ENCODE results near the gene TTC4. TPM values are rescaled to one million over a fixed set of nuclear protein-coding genes. Genes with fewer than 3 reads are reported as not detected.

The TTC4 gene
- total and polyA plus RNA-seq, 2 experiments from 2014 or later, result 14.0 to 20.0 TPM

DNA sequence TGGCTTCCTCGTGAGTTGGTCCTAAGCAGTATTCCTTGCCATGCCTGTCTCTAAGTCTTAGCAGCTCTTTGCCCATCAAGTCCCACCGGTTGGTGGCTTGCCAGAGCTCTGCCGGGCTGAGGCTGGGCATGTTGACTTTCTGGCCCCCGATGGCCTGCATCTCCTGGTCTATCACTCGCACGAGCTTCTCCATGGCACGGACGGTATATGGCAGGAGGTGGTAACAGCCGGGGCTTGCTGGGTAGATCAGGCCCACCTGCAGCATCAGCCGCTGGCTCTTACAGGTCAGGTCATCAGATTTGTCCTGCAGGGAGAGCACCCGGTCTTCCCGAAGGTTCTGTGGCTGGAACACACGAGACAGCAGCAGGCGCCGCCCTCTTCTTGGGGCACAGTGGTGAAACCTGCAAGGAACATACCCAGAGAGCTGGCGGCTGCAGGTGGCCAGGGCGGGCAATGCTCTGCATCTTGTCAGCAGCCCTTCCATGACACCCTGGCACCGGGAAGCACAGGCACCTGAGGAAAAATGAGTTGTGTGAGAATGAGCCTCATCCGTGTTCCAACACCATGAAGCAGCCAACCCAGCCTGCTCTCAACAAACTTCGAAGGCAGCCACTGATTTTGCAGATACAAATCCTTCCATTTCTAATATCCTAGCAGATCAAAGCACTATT is 43.2 kb downstream of the TTC4 start:
- no peak overlapping the region for H2AFZ ChIP-seq
- peaks cover 5% of the 10 kb centered on the region for H3K4me1 ChIP-seq (ENCODE audit: insufficient read depth)
- H3K9me2 ChIP-seq (replicated peaks; ENCODE audit: insufficient read depth), result no peaks in the 10 kb centered on the region

DNA sequence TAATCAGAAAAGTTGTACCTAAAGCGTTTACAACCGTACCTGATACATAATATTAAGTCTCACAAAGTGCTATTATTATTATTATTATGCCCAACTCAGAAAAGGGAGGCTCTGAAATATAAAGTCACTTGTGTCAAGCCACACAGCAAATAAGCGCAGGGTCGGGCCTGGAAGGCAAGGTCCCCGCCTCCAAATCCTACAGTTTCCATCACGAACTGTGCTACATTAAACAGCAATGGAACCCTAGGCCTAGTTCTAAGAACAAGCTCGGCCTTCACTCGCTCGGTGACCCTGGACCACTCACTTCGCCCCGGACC is 48.1 kb downstream of the TTC4 start:
- TF ChIP-seq EZH2phosphoT487 (IDR thresholded peaks at IDR 0.05; ENCODE audit: low read depth, severe bottlenecking, unreplicated experiment) (no peak), EZH2 (IDR thresholded peaks at IDR 0.05; ENCODE audit: borderline replicate concordance) (no peak), CTCF (IDR thresholded peaks at IDR 0.05; ENCODE audit: poor library complexity) (no peak)
- H3K4me3 ChIP-seq, result peak overlapping the region; percentile 29
- DNase-seq (ENCODE audit: low spot score), result no peak
- no peaks in the 10 kb centered on the region for H3K36me3 ChIP-seq (replicated peaks; ENCODE audit: insufficient read depth, low read depth)
- peak overlapping the region; percentile 91 for H3K27ac ChIP-seq
- peak overlapping the region; percentile 93 for H3K4me2 ChIP-seq
- H3K4me1 ChIP-seq (ENCODE audit: insufficient read depth), result peaks cover 5% of the 10 kb centered on the region
- no peaks in the 10 kb centered on the region for H4K20me1 ChIP-seq (ENCODE audit: insufficient read depth, poor library complexity, severe bottlenecking)
- no peaks in the 10 kb centered on the region for H3K9me3 ChIP-seq (ENCODE audit: low read depth)
- H2AFZ ChIP-seq, result peak overlapping the region; percentile 69
- H3K9me2 ChIP-seq (replicated peaks; ENCODE audit: insufficient read depth), result no peaks in the 10 kb centered on the region
- H3K79me2 ChIP-seq, result peaks cover 20% of the 10 kb centered on the region
- H3K27me3 ChIP-seq, result no peaks in the 10 kb centered on the region
- WGBS (ENCODE audit: low lambda C conversion rate, missing lambda C conversion rate), result 3% methylated on average over 11 of the region's 11 CpGs

More for the DNA sequence above, 43.2 kb downstream of the TTC4 start:
- Histone ChIP-seq H3K27ac (no peak overlapping the region), H3K9me3 (ENCODE audit: low read depth) (no peaks in the 10 kb centered on the region), H3K36me3 (replicated peaks; ENCODE audit: insufficient read depth, low read depth) (no peaks in the 10 kb centered on the region), H3K4me3 (no peak overlapping the region), H3K27me3 (no peaks in the 10 kb centered on the region), H3K79me2 (peaks cover 18% of the 10 kb centered on the region), H4K20me1 (ENCODE audit: insufficient read depth, poor library complexity, severe bottlenecking) (no peaks in the 10 kb centered on the region), H3K4me2 (no peak overlapping the region)
- no peak for TF ChIP-seq EZH2 (IDR thresholded peaks at IDR 0.05; ENCODE audit: borderline replicate concordance)
- no peak for TF ChIP-seq CTCF (IDR thresholded peaks at IDR 0.05; ENCODE audit: poor library complexity)
- WGBS (ENCODE audit: low lambda C conversion rate, missing lambda C conversion rate), result 97% methylated on average over 20 of the region's 20 CpGs
- no peak for DNase-seq (ENCODE audit: low spot score)

GRCh38 chr1:54764133-54764921 is 48.7 kb downstream of the TTC4 start, which contains the start of gene PARS2:
Gene PARS2 (minus strand): TSS chr1:54764523. CDS start chr1:54759161, 5,362 bp downstream.
- H2AFZ ChIP-seq, result peak within 1 kb of the TSS; percentile 69
- TF ChIP-seq EZH2phosphoT487 (IDR thresholded peaks at IDR 0.05; ENCODE audit: low read depth, severe bottlenecking, unreplicated experiment) (no peak), EZH2 (IDR thresholded peaks at IDR 0.05; ENCODE audit: borderline replicate concordance) (no peak)
- H3K9me2 ChIP-seq (replicated peaks; ENCODE audit: insufficient read depth), result no peaks in the 10 kb centered on the region
- peaks cover 5% of the 10 kb centered on the region for H3K4me1 ChIP-seq (ENCODE audit: insufficient read depth)
- peak within 1 kb of the TSS; percentile 29 for H3K4me3 ChIP-seq
- under 1% methylated on average over 57 of the region's 57 CpGs for WGBS (ENCODE audit: low lambda C conversion rate, missing lambda C conversion rate)
- H3K9me3 ChIP-seq (ENCODE audit: low read depth), result no peaks in the 10 kb centered on the region
- peaks cover 20% of the 10 kb centered on the region for H3K79me2 ChIP-seq
- no peaks in the 10 kb centered on the region for H3K36me3 ChIP-seq (replicated peaks; ENCODE audit: insufficient read depth, low read depth)
- H3K27me3 ChIP-seq, result no peaks in the 10 kb centered on the region
- peak within 1 kb of the TSS; percentile 93 for H3K4me2 ChIP-seq
- peak within 1 kb of the TSS; percentile 91 for H3K27ac ChIP-seq
- H4K20me1 ChIP-seq (ENCODE audit: insufficient read depth, poor library complexity, severe bottlenecking), result no peaks in the 10 kb centered on the region
- peak; percentile 100 for DNase-seq (ENCODE audit: low spot score)

Data from hepatocyte (in vitro differentiated cells).